Measurements from ENCODE around the gene GIMAP7. TPM values are rescaled to one million over a fixed set of nuclear protein-coding genes. Genes with fewer than 3 reads are reported as not detected.

Gene GIMAP7
- total RNA-seq, 1 experiment from 2014 or later = not detected

- no TSS peak for BruUV-seq (replicated peaks)
- POLR2A ChIA-PET (ENCODE audit: low non-redundant PET) = no interaction called here
- Histone ChIP-seq H3K4me1 (ENCODE audit: insufficient read depth, low read length, poor library complexity, severe bottlenecking) (no peaks in the 10 kb centered on the region), H3K4me3 (ENCODE audit: low read depth, low read length, poor library complexity, severe bottlenecking) (no peak overlapping the region), H3K27me3 (replicated peaks; ENCODE audit: insufficient read depth, low read depth, low read length, poor library complexity) (no peaks in the 10 kb centered on the region), H3K36me3 (ENCODE audit: insufficient read depth, low read length, poor library complexity, severe bottlenecking) (no peaks in the 10 kb centered on the region), H3K9me3 (ENCODE audit: low read depth, low read length, poor library complexity, severe bottlenecking) (no peaks in the 10 kb centered on the region), H3K27ac (ENCODE audit: low read depth, low read length, poor library complexity, severe bottlenecking) (no peak overlapping the region)
- DNase-seq (ENCODE audit: low spot score) = no peak
- TF ChIP-seq CTCF (conservative IDR thresholded peaks at IDR 0.05; ENCODE audit: low read depth, low read length) (no peak), EZH2 (IDR thresholded peaks at IDR 0.05; ENCODE audit: borderline replicate concordance, low read depth, low read length, poor library complexity, severe bottlenecking) (no peak)
- intact Hi-C loops (cut with micrococcal nuclease; ENCODE audit: unreplicated experiment) = no loop called here
- CTCF ChIA-PET = no interaction called here
Measured at GRCh38 chr7:150565239-150565638, 50.6 kb downstream of the GIMAP7 start.

GRCh38 chr7:150566123-150566522 lies 51.5 kb downstream of the GIMAP7 start:
- H3K4me3 ChIP-seq (ENCODE audit: low read depth, low read length, poor library complexity, severe bottlenecking) = no peak overlapping the region
- H3K27ac ChIP-seq (ENCODE audit: low read depth, low read length, poor library complexity, severe bottlenecking) = no peak overlapping the region
- no peak for DNase-seq (ENCODE audit: low spot score)
- no peaks in the 10 kb centered on the region for H3K4me1 ChIP-seq (ENCODE audit: insufficient read depth, low read length, poor library complexity, severe bottlenecking)
- no peaks in the 10 kb centered on the region for H3K9me3 ChIP-seq (ENCODE audit: low read depth, low read length, poor library complexity, severe bottlenecking)
- BruUV-seq (replicated peaks) = no TSS peak
- no peaks in the 10 kb centered on the region for H3K27me3 ChIP-seq (replicated peaks; ENCODE audit: insufficient read depth, low read depth, low read length, poor library complexity)
- CTCF ChIA-PET = no interaction called here
- POLR2A ChIA-PET (ENCODE audit: low non-redundant PET) = no interaction called here
- intact Hi-C loops (cut with micrococcal nuclease; ENCODE audit: unreplicated experiment) = no loop called here
- TF ChIP-seq EZH2 (IDR thresholded peaks at IDR 0.05; ENCODE audit: borderline replicate concordance, low read depth, low read length, poor library complexity, severe bottlenecking) (no peak), CTCF (conservative IDR thresholded peaks at IDR 0.05; ENCODE audit: low read depth, low read length) (no peak)
- no peaks in the 10 kb centered on the region for H3K36me3 ChIP-seq (ENCODE audit: insufficient read depth, low read length, poor library complexity, severe bottlenecking)

- CTCF ChIA-PET = no interaction called here
- Histone ChIP-seq H3K36me3 (ENCODE audit: insufficient read depth, low read length, poor library complexity, severe bottlenecking) (no peaks in the 10 kb centered on the region), H3K27ac (ENCODE audit: low read depth, low read length, poor library complexity, severe bottlenecking) (no peak overlapping the region), H3K27me3 (replicated peaks; ENCODE audit: insufficient read depth, low read depth, low read length, poor library complexity) (no peaks in the 10 kb centered on the region), H3K4me3 (ENCODE audit: low read depth, low read length, poor library complexity, severe bottlenecking) (no peak overlapping the region), H3K4me1 (ENCODE audit: insufficient read depth, low read length, poor library complexity, severe bottlenecking) (no peaks in the 10 kb centered on the region), H3K9me3 (ENCODE audit: low read depth, low read length, poor library complexity, severe bottlenecking) (no peaks in the 10 kb centered on the region)
- no TSS peak for BruUV-seq (replicated peaks)
- intact Hi-C loops (cut with micrococcal nuclease; ENCODE audit: unreplicated experiment) = no loop called here
- TF ChIP-seq EZH2 (IDR thresholded peaks at IDR 0.05; ENCODE audit: borderline replicate concordance, low read depth, low read length, poor library complexity, severe bottlenecking) = no peak
- TF ChIP-seq CTCF (conservative IDR thresholded peaks at IDR 0.05; ENCODE audit: low read depth, low read length) = no peak
- POLR2A ChIA-PET (ENCODE audit: low non-redundant PET) = no interaction called here
- no peak for DNase-seq (ENCODE audit: low spot score)
Measured at GRCh38 chr7:150566572-150566971, 51.9 kb downstream of the GIMAP7 start.
